Measurements from ENCODE around the gene EYA3. TPM values are rescaled to one million over a fixed set of nuclear protein-coding genes. Genes with fewer than 3 reads are reported as not detected.

Gene EYA3
- total RNA-seq, 1 donor from 2014 or later = 25.3 TPM

DNA sequence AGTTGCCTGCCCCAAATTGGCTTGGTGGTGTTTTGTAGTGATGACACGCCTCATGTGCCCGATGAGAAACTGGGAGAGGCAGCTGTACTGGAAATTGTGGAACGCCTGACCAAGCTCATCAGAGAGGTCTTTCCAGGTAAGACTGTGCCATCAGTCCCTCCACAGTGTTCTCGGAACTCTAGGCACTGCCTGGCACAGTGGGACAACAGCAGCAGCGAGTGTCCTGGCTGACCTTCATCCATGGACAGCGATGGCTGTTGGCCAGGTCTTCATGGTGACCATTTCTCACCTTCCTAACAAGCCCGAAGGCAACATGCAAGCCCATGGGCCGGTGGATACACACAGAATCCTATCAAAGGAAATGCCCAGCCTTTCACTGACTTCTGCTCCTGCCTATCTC, 139.4 kb downstream of the EYA3 start:
- no peak for DNase-seq
- peaks cover 12% of the 10 kb centered on the region for H3K4me1 Mint-ChIP-seq (ENCODE audit: low read depth, unreplicated experiment)
- H3K4me3 Mint-ChIP-seq (ENCODE audit: unreplicated experiment) = no peak overlapping the region
- peaks cover 1% of the 10 kb centered on the region for H3K9me3 Mint-ChIP-seq (ENCODE audit: unreplicated experiment)
- no peaks in the 10 kb centered on the region for H3K27me3 Mint-ChIP-seq (ENCODE audit: unreplicated experiment)
- TF ChIP-seq, protein P1, sequence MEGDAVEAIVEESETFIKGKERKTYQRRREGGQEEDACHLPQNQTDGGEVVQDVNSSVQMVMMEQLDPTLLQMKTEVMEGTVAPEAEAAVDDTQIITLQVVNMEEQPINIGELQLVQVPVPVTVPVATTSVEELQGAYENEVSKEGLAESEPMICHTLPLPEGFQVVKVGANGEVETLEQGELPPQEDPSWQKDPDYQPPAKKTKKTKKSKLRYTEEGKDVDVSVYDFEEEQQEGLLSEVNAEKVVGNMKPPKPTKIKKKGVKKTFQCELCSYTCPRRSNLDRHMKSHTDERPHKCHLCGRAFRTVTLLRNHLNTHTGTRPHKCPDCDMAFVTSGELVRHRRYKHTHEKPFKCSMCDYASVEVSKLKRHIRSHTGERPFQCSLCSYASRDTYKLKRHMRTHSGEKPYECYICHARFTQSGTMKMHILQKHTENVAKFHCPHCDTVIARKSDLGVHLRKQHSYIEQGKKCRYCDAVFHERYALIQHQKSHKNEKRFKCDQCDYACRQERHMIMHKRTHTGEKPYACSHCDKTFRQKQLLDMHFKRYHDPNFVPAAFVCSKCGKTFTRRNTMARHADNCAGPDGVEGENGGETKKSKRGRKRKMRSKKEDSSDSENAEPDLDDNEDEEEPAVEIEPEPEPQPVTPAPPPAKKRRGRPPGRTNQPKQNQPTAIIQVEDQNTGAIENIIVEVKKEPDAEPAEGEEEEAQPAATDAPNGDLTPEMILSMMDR (IDR thresholded peaks at IDR 0.05; ENCODE audit: partially characterized antibody, unreplicated experiment) = no peak
- H3K36me3 Mint-ChIP-seq (ENCODE audit: unreplicated experiment) = no peaks in the 10 kb centered on the region
- no peak overlapping the region for H3K27ac Mint-ChIP-seq (ENCODE audit: unreplicated experiment)

DNA sequence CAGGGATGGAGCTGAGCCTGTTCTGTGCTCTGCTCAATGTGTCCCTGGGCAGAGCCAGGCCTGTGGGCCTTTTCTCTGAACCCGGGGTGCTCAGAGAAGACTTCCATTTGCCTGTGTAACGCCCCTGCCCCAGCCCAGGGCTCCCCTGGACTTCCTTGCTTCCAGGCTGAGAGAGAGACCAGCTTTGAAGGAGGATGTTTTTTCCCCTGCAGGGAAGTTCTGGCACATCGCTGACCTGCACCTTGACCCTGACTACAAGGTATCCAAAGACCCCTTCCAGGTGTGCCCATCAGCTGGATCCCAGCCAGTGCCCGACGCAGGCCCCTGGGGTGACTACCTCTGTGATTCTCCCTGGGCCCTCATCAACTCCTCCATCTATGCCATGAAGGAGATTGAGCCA, 143.4 kb downstream of the EYA3 start:
- TF ChIP-seq, protein P1 (IDR thresholded peaks at IDR 0.05; ENCODE audit: partially characterized antibody, unreplicated experiment) = no peak
- peaks cover 12% of the 10 kb centered on the region for H3K4me1 Mint-ChIP-seq (ENCODE audit: low read depth, unreplicated experiment)
- no peaks in the 10 kb centered on the region for H3K36me3 Mint-ChIP-seq (ENCODE audit: unreplicated experiment)
- H3K27me3 Mint-ChIP-seq (ENCODE audit: unreplicated experiment) = peaks cover 1% of the 10 kb centered on the region
- no peak for DNase-seq
- peaks cover 2% of the 10 kb centered on the region for H3K9me3 Mint-ChIP-seq (ENCODE audit: unreplicated experiment)
- no peak overlapping the region for H3K4me3 Mint-ChIP-seq (ENCODE audit: unreplicated experiment)
- H3K27ac Mint-ChIP-seq (ENCODE audit: unreplicated experiment) = no peak overlapping the region

DNA sequence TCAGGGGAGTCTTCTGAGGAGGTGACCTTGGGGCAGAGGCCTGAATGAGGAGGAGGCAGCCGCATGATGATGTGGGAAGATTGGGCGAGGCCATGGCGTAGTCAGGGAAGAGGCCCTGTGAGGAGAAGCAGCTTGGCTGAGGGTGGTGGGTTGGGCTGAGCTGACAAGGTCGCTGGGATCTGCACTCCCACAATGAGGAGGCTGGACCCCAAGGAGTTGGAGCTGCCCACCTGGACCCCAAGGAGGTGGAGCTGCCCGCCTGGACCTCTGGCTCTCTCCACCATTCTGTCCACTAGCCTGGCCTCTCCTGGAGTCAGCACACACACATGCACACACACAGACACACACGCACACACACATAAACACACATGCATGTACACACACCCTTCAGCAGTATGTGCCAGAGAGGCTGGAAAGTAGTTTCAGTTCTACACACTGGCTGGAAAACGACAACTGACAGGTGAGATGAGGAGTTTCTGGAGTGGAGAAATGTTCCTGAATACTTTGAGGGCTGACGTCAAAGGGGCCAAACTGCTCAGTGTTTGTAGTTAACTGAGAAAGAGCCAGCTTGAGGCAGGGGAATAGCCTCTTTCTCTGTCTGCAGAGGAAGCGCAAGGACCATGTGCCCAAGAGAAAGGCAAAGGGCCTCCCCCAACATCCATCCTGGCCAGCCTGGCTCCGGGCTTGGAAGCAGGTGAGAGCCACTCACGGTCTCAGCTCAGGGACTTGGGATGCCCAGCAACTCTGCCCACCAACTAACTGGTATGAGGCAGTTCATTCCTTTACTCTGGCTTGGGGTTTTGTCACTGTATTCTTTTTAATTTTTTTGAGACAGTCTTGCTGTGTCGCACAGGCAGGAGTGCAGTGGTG, 146.5 kb downstream of the EYA3 start:
- DNase-seq = no peak
- Mint-ChIP-seq H3K27me3 (ENCODE audit: unreplicated experiment) (peaks cover 1% of the 10 kb centered on the region), H3K27ac (ENCODE audit: unreplicated experiment) (no peak overlapping the region), H3K4me3 (ENCODE audit: unreplicated experiment) (no peak overlapping the region), H3K36me3 (ENCODE audit: unreplicated experiment) (no peaks in the 10 kb centered on the region), H3K4me1 (ENCODE audit: low read depth, unreplicated experiment) (peaks cover 5% of the 10 kb centered on the region), H3K9me3 (ENCODE audit: unreplicated experiment) (peaks cover 2% of the 10 kb centered on the region)
- TF ChIP-seq, protein P1 (IDR thresholded peaks at IDR 0.05; ENCODE audit: partially characterized antibody, unreplicated experiment) = no peak

DNA sequence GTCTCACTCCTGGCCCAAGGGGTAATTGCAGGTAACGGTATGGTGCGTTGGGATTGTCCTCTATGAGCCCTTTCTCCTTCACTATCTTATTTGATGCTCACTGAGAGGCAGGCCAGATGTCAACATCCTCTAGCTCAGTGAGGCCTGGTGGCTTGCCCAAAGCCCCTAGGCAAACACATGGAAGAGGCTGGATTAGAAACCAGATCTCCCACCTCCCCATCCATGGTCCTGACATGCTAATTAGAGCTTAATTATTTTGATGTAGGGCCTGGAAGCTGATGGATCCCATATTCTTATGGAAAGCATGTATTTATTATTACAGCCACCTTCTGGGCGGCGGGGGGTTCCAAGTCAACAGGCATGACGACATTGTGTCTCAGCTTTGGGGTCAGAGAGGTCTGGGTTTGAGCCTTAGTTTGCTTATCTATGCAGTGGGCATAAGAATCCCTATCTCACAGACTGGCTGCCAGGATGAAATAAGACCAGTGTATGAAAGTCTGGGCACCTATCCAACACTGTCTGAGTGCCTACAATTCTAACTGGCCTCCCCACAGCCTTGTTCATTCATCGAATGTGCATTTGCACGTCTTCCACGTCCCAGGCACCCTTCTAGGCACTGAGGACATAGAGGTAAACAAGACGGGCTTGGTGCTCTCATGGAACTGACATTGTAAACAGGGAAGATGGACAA, 147.4 kb downstream of the EYA3 start:
- TF ChIP-seq, protein P1 (IDR thresholded peaks at IDR 0.05; ENCODE audit: partially characterized antibody, unreplicated experiment) = no peak
- H3K36me3 Mint-ChIP-seq (ENCODE audit: unreplicated experiment) = no peaks in the 10 kb centered on the region
- H3K27ac Mint-ChIP-seq (ENCODE audit: unreplicated experiment) = no peak overlapping the region

DNA sequence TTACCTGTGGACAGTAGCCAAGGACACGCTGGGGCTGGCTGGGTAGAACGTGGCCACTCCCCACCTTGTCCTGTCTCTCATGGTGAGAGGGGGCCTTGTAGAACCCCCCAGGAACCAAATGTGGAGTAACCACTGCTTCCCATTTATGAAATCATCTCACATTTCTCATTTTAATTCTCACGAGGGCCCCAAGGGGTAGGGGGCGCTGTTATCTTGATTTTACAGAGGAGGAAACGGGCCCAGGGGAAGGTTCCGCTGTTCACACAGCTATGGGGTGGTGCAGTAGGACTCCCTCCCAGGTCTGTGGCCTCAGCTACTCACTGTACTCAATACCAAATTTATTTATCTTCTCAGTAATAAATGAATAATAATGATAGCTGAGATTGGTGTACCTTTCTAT, 148.1 kb downstream of the EYA3 start:
- H3K4me1 Mint-ChIP-seq (ENCODE audit: low read depth, unreplicated experiment) = peaks cover 4% of the 10 kb centered on the region
- H3K36me3 Mint-ChIP-seq (ENCODE audit: unreplicated experiment) = no peaks in the 10 kb centered on the region
- peak; percentile 46 for DNase-seq
- peaks cover 2% of the 10 kb centered on the region for H3K9me3 Mint-ChIP-seq (ENCODE audit: unreplicated experiment)
- no peak overlapping the region for H3K27ac Mint-ChIP-seq (ENCODE audit: unreplicated experiment)
- H3K27me3 Mint-ChIP-seq (ENCODE audit: unreplicated experiment) = peaks cover 2% of the 10 kb centered on the region
- H3K4me3 Mint-ChIP-seq (ENCODE audit: unreplicated experiment) = no peak overlapping the region
- TF ChIP-seq, protein P1 (IDR thresholded peaks at IDR 0.05; ENCODE audit: partially characterized antibody, unreplicated experiment) = no peak

More for the DNA sequence above, 147.4 kb downstream of the EYA3 start:
- Mint-ChIP-seq H3K27me3 (ENCODE audit: unreplicated experiment) (peaks cover 1% of the 10 kb centered on the region), H3K4me3 (ENCODE audit: unreplicated experiment) (no peak overlapping the region), H3K9me3 (ENCODE audit: unreplicated experiment) (peaks cover 2% of the 10 kb centered on the region), H3K4me1 (ENCODE audit: low read depth, unreplicated experiment) (no peaks in the 10 kb centered on the region)
- DNase-seq = no peak

Data from glutamatergic neuron (in vitro differentiated cells).